Activated gamma-delta T cell treated with Interleukin-2 at 50 U/mL for 16 hours (primary cell): ENCODE measurements around the gene FHOD3.

Experiments used
- DNase-seq: peaks from one replicate; pipeline ENCODE4 v3.0.0-alpha.2; 2020

The FHOD3 gene

DNA sequence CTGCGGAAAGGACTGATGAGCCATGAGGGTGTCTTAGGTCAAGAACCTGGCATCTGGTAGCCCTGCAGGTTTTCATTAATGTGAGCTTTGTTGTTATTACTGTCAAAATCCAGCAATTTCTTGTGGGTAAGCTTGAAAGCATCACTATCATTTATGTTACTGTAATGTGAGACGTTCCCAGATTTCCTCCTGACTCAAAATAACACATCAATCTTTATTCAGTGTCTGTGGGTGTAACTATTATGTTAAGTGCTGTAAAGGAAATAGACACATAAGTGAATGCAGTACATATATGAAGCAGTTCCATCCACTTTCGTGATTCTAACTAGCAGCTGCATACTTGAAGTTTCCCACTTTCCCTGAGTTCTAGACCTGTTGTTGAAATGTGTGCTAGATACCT, 89.8 kb downstream of the FHOD3 start:
- no peak for DNase-seq

GRCh38 chr18:36388310-36388709, 90.8 kb downstream of the FHOD3 start:
- no peak for DNase-seq

DNA sequence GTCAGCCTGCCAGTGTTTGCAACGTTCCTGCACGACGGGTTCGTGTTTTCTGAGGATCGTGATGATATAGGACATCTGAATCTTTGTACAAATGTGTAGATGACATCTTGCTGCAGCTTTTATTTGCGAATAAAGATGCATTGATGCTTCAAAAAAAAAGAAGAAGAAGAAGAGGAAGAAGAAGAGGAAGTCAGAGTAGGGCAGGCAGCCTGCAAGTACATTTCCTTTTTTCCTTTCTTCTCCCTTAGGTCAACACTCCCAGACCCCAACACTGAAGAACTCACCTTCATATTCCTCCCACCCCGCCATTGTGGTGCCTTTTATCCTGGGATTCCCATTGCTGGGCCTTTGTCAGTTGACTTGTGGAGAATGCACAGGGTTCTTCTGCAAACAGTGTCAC, 91.5 kb downstream of the FHOD3 start:
- no peak for DNase-seq

DNA sequence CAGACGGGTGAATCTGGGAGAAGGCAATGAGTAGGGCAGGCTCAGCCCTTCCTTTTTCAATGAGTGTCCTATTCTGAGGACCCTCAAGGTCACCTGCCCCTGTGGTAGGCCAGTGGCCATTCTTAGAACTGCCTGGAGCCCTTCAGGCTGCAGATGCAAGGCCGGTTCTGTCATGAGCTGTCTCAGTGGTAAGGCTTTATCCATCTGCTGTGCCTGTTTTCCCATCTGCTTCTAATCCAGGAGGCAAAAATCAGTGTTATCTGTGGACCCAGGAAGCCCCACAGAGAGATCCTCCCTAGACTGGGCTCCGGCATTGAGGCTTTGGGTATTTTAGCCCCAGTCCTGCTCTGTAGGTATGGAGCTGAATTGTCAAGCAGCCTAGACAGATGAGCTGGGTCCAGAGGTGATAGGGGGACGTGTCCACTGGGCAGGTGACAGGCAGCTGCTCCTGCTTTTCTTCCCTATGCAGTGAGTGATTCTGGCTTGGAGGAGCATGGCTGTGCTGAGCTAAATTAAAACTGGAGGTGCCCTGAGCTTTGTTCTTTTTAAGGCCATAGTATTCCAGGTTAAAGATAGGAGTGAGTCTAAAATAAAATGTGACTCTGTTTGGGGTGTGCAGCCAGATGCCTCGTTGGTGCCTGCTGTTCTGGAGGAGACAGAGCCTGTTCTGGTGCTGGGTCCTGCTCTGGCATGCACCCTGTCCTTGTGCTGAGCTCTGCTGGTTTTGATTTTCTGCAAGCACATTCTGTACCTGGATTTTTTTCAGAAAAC, 92.5 kb downstream of the FHOD3 start:
- DNase-seq, result no peak

DNA sequence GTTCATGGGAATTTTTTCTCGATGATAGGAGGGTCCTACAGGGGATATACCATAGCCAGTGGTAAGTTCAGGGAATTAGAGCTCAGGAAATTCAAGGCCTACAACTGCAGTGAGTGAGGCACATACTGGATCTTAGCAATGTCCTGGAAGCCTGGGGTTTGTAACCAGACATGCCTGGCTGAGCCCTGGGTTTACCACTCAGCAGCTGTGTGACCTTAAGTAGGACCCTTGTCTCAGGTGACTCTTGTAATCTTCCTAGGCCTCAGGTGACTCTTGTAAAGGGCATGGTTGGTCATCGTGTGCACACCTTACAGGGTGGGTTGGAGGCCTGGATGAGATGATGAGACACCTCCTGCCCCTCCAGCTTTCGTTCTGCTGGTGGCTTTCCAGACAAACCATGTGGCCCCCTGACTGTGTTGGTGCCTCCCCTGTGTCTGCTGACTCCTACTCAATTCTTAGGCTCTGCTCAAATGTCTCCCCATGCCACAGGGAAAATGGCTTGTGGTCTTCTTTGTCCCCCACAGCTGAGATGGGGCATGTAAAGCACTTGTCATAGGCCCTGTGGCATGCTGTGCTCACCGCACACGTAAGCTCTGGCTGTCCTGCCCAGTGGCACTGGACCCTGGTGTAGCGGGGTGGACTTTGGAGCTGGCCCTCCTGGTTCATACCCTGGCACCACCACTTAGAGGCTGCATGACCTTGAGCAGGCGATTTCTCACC, 94.1 kb downstream of the FHOD3 start:
- DNase-seq, result no peak

DNA sequence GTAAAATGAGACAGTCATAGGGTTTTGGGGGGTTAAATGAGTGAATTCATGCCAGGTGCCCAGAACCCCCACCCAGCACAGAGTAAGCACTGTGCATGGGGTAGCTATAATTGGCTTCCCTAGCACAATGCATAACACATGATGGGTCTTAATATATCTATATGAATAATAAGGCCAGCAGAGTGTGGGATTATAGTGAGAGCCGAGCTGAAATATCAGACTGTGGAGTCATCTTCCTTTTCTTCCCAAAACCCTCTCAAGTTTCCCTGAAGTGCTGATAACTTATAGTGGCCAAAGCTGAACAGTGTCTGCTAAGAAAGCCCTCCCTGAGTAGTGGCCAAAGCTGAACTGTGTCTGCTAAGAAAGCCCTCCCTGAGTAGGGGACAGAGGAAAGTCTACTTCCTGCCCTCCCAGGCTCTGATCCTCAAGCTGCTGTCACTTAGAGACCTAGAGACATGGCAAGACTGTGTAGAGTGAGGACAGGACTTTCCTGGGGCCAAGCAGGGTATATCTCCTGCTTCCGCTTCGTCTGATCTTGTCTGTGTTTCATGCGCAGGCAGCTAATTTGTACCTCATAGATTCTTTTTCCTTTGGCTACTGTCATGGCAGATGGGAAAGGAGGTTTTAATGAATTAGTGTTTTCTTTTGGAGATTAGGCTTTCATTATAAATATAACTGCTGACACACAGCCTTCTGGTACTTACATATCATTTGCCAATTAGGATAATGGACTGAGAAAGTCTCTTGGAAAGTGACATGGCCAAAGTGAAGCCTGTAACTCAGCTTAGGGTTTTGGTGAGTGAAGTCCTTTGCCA, 94.9 kb downstream of the FHOD3 start:
- no peak for DNase-seq

DNA sequence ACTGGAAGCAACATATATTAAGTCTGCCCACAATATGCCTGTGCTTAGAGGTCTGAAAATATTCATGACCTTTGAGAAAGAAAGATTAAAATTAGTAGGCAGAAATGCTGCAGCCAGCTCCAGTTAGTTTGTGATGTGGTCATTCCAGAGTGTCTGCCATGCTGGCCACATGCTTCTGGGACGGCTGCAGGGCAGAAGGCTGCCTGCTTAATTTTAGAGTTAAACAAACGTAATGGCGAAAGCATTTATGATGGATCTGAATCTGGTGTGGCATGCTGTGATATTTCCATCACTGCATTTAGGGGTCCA, 95.4 kb downstream of the FHOD3 start:
- no peak for DNase-seq

- no peak for DNase-seq
These were observed 97.0 kb downstream of the FHOD3 start for GRCh38 chr18:36394486-36394885.

DNA sequence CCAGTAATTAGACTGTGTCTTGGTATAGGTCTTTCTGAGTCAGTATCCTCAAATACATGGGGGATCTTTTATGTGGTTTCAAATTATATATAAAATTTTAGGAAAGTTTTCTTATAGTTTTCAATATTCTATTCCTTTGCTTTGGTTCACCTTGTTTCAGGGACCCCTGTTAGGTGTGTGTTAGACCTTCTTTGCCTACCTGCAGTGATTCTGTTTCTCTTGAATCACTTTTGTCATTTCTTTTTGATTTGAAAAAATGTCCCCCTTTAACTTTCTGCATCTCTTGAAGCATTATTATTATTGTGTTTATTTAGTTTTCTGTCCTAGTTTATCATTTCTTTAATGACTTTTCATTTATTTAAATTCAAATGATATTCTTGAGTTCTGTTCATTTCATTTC, 98.7 kb downstream of the FHOD3 start:
- DNase-seq, result no peak

DNA sequence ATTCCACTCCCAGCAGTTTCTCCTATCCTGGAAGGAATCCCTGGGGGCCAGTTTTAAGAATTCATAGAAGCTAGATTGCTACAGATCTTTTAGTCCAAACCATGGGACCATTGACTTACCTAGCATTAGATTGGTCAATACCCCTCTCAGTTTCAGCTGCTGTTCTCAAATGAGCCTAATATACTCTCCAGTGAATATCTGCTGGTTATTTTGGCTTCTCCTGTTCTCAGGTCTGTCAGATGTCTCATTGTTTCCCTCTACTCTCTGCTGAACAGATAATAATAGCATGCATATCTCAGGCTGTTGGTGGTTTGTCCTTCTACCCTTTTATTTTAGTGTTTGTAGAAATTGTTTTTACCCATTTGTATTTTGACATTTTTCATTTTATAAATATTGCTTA, 99.5 kb downstream of the FHOD3 start:
- DNase-seq, result no peak

GRCh38 chr18:36398419-36398818, 100.9 kb downstream of the FHOD3 start:
- no peak for DNase-seq

DNA sequence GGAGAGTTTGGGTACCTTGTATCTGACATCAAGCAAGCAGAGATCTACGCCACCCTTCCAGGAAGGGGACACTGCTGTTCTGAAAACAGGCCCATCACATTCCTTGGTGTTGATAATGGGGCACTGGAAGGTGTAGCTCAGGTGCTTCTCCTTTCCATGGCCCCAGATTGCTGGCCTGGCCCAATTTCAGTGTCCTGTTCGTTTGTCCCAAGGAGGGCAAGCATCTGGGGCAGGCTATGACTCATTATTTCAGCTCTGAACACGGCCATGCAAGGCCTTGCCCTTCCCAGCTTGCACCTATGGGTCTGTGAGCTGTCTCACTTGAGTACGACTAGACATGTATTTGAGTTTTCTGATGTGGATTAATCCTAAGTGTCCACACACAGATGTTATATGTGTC, 101.5 kb downstream of the FHOD3 start:
- DNase-seq, result no peak

DNA sequence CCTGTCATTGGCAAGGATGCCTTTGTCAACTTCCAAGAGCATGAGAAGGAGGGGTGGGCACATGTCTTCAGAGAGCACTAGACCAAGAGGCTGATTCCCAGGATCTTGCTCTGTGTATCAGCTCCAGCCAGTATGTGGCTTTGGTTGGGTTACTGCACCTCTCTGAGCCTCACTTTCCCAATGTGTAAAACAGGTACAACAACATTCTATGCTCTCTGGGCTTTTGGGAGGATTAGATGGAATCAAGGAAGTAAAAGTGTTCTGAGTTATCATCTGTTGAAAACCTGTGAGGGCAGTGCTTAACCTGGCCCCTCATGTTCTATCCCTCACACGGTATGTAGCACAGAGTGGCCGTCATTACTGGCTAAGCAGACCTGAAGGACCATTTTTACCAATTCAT, 103.9 kb downstream of the FHOD3 start:
- DNase-seq, result no peak

DNA sequence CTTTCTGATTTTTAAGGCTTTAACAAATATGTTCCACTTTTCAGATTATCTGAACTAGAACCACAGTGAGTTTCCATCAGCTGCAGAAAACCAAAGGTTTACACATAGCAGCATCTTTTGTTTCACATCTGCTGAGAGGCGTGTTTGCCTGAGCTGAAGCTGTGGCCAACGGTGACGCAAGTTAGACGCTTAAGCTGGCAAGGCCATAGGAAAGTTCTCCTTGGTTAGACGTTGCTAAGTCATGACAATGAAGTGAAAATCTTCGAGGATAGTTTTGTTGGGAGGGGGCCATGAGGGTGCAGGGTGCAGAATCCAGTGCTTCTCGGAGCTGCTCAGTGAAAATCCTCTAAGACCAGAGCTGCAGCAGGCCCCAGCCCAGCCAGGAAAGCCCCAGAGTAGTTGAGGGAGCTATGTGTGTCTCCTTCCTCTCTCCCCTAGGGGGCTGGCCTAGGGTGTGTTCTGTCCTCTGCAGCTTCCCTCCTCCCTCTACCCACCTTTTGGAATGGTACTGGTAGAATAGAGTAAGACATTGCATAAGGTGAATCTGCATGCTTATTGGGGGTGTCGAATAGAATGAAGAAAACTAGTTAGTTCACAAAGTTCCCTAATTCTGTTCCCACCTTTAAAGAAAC, 105.4 kb downstream of the FHOD3 start:
- DNase-seq, result no peak

DNA sequence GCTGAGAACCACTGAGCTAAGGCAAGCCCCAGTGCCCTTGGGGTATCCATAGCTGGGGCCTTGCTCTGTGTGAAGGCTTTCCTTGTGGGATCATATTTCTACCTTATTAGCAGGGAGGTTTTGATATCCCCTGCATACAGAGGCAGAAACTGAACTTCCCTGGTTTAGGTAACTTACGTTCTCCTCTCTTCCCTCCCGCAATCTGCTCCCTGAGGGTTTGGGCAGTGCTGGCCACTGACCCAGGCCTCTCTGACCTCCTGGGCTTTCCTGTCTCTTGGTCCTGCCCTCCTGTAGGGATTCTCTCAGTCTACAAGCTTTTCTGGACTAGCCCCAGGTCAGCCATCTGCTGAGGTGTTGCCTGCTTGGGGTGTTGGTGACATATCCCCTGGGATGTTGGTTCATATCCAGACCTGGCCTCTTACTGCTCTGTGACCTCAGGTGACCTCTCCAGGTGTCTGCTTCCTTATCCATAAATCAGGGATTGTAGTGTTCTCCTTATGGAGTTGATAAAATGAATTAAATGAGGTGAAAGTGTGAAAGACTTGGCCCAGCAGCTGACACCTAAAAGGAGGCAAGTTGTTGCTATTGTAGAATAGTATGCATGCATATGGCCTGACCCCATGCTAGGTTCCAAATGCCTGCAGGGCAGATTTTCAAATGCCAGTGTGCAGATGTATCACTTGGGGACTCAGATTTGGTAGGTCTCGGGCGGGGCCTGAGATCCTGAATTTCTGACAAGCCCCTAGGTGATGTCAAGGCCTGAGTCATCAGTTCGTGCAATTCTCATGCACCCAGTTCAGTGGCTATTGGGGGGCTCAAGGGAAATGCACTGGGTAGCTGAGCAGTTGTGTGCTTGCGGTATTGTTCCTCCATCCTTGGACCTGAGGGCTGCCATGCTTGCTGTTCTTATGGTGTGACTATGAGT, 106.6 kb downstream of the FHOD3 start:
- no peak for DNase-seq

DNA sequence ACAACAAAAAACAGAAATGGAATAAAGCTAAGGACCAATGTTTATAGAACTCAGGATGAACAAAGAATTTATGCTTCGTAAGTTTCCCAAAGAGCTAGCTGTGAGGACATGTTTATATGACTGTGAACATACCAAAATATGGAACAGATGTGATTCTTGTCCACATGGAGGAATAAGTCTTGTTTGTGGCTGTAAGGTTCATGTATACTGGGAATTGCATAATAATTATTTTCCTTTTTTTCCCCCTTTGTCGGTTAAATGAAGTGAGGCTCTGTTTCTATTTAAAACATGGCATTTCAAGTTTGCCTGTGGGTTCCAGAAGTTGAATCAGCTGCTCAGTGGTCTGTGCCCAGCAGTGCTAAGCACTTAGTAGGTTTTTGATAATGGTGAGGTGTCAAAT, 108.1 kb downstream of the FHOD3 start:
- no peak for DNase-seq

GRCh38 chr18:36406805-36407204, 109.3 kb downstream of the FHOD3 start:
- DNase-seq, result no peak

DNA sequence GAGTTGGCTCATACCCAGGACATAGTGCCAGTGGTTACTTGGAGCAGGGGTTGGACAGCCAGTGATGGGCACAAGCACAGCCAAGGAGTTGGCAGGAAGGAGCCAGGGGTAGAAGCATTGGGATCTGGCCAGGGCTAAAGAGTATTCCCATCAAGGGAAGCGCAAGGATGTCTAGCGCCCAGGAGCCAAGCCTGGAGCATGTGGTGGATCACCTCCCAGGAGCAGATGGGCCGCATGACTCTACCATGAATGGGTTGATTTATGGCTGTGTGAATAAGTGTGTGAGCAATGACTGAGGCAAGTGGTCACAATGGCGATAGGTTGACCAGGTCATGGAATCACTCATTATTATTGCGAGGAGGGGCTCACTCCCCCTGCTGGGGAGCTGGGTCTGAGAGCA, 111.1 kb downstream of the FHOD3 start:
- no peak for DNase-seq

DNA sequence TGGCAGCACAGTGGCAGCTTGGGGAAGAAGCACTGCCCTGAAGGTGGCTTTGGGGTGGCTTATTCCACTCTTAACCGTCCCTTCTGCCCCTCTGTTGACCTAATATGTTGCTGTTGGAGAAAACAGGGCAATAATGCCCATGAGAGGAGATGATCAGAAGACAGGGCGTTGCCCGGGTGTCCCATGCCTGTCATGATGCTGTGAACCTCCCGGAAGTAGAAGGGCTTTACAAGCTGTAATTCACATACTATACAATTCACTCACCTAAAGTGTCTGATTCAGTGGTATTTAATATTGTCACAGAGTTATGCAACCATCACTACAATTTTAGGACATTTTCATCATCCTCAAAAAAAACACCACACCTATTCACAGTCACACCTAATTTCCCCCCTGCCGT, 112.3 kb downstream of the FHOD3 start:
- DNase-seq, result no peak

DNA sequence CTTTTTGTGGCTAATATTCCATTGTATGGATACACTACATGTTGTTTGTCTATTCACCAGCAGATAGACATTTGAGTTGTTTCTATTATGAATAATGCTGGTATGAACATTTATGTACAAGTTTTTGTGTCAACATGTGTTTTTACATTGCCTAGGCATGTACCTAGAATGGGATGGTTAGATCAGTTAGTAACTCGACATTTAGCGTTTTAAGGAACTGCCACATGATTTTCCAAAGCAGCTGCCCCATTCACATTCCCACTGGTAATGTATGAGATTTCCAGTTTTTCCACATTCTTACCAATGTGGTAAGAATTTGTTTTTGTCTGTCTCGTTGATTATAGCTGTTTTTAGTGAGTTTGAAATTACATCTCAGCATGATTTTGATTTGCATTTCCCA, 112.8 kb downstream of the FHOD3 start:
- DNase-seq, result no peak

DNA sequence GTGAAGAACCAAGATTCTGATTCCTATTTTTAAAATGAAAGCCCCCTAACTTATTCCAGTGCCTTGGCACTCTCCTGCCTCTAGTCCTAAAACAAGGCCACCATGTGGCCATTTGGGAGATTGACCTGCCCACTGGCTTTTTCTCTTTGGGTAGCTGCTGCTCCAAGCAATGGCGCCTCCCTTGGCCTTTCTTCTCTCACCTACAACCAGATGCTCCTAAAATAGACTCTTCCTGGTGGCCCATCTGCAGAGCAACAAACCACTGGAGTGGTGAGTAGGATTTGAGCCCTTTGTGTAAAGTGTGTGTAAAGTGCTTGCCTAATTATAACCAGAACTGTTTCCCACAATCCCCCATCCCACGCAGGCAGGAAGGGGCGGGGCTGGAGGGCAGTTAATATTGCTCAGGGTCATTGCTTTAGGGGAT, 114.2 kb downstream of the FHOD3 start:
- no peak for DNase-seq

DNA sequence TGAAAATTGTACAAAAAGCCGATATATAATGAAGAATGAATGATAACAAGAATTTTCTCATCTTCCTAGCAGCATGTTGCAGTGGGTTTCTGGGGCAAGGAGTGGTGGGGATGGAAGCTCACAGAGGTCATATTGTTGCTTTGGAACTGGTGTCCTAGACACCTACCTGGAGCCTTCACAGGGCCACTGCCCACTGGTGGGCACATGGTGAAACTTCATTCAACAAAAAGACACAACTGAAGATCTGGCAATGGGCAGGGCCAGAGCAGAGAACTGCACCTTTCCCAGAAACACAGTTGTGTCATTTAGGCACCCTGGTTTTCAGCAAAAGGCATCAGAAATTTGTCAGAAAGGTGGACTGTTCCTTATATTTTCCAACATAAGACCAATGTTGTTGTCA, 115.3 kb downstream of the FHOD3 start:
- no peak for DNase-seq
